ENCODE data around the gene CCDC192.

Gene CCDC192

GRCh38 chr5:127838661-127839060 is 135.5 kb downstream of the CCDC192 start:
- Histone ChIP-seq H3K36me3 (ENCODE audit: control insufficient read depth in 2 of 2, insufficient read depth in 1 of 2, low read length in 2 of 2) (no peaks in the 10 kb centered on the region), H3K4me3 (ENCODE audit: low read depth, low read length) (no peak overlapping the region), H3K4me1 (ENCODE audit: control insufficient read depth, insufficient read depth, low read length) (peaks cover 6% of the 10 kb centered on the region), H3K27ac (ENCODE audit: extremely low read depth, low read depth, low read length) (no peak overlapping the region), H3K9me3 (ENCODE audit: control insufficient read depth, insufficient read depth, low read depth, low read length) (no peaks in the 10 kb centered on the region)
- TF ChIP-seq ZNF274 (IDR thresholded peaks at IDR 0.05; ENCODE audit: low read length): no peak
- TF ChIP-seq ZNF274 (tag by site-specific recombination; IDR thresholded peaks at IDR 0.05; ENCODE audit: borderline replicate concordance): no peak
- no peak for TF ChIP-seq ZNF114 (tag by site-specific recombination; IDR thresholded peaks at IDR 0.05)
- TF ChIP-seq PRDM1 (tag by site-specific recombination; IDR thresholded peaks at IDR 0.05): 0 out of 2 replicates have a peak, but pooled peaks have one; percentile 15
- CTCF ChIA-PET: no interaction called here
- POLR2A ChIA-PET: no interaction called here

- TF ChIP-seq ZNF404 (tag by site-specific recombination; IDR thresholded peaks at IDR 0.05) (no peak), ZNF645 (tag by site-specific recombination; IDR thresholded peaks at IDR 0.05) (no peak), ZNF266 (tag by site-specific recombination; IDR thresholded peaks at IDR 0.05; ENCODE audit: low read depth) (no peak), SP2 (tag by site-specific recombination; IDR thresholded peaks at IDR 0.05) (no peak), AEBP2 (tag by site-specific recombination; IDR thresholded peaks at IDR 0.05; ENCODE audit: borderline replicate concordance) (no peak), ZNF211 (tag by site-specific recombination; IDR thresholded peaks at IDR 0.05; ENCODE audit: low read depth) (no peak), WT1 (tag by site-specific recombination; IDR thresholded peaks at IDR 0.05) (no peak), ZNF184 (tag by site-specific recombination; IDR thresholded peaks at IDR 0.05) (no peak), ZNF555 (tag by site-specific recombination; conservative IDR thresholded peaks at IDR 0.05) (no peak)
- no peak overlapping the region for H3K4me3 ChIP-seq (ENCODE audit: low read depth, low read length)
- 0 out of 2 replicates have a peak, but pooled peaks cover 2% of the 10 kb centered on the region for H3K4me1 ChIP-seq (ENCODE audit: control insufficient read depth, insufficient read depth, low read length)
- H3K9me3 ChIP-seq (ENCODE audit: control insufficient read depth, insufficient read depth, low read depth, low read length): no peaks in the 10 kb centered on the region
- POLR2A ChIA-PET: no interaction called here
- CTCF ChIA-PET: no interaction called here
- no peak overlapping the region for H3K27ac ChIP-seq (ENCODE audit: extremely low read depth, low read depth, low read length)
- no peaks in the 10 kb centered on the region for H3K36me3 ChIP-seq (ENCODE audit: control insufficient read depth in 2 of 2, insufficient read depth in 1 of 2, low read length in 2 of 2)
Observed at GRCh38 chr5:127839072-127839471, 135.9 kb downstream of the CCDC192 start.

- H3K9me3 ChIP-seq (ENCODE audit: control insufficient read depth, insufficient read depth, low read depth, low read length): no peaks in the 10 kb centered on the region
- H3K27ac ChIP-seq (ENCODE audit: extremely low read depth, low read depth, low read length): no peak overlapping the region
- ChIA-PET POLR2A (no interaction called here), CTCF (interaction anchor here (0.7 kb wide), 1 partner anchor 235 kb away, joined by 3 read pairs; no protein-coding TSS in a partner anchor)
- H3K4me1 ChIP-seq (ENCODE audit: control insufficient read depth, insufficient read depth, low read length): 0 out of 2 replicates have a peak, but pooled peaks cover 2% of the 10 kb centered on the region
- no peak overlapping the region for H3K4me3 ChIP-seq (ENCODE audit: low read depth, low read length)
- no peaks in the 10 kb centered on the region for H3K36me3 ChIP-seq (ENCODE audit: control insufficient read depth in 2 of 2, insufficient read depth in 1 of 2, low read length in 2 of 2)
- TF ChIP-seq HOXA7 (CRISPR knock-in tag; IDR thresholded peaks at IDR 0.05; ENCODE audit: borderline replicate concordance) (no peak), ZNF184 (tag by site-specific recombination; IDR thresholded peaks at IDR 0.05) (no peak), ZNF18 (tag by site-specific recombination; IDR thresholded peaks at IDR 0.05) (no peak), ZNF433 (tag by site-specific recombination; IDR thresholded peaks at IDR 0.05; ENCODE audit: low read depth) (no peak), ZNF830 (tag by site-specific recombination; IDR thresholded peaks at IDR 0.05; ENCODE audit: low read depth) (no peak), MZF1 (tag by site-specific recombination; IDR thresholded peaks at IDR 0.05; ENCODE audit: borderline replicate concordance) (no peak), ZNF658 (tag by site-specific recombination; IDR thresholded peaks at IDR 0.05) (no peak), HOXD13 (CRISPR knock-in tag; IDR thresholded peaks at IDR 0.05; ENCODE audit: borderline replicate concordance) (no peak), KLF10 (tag by site-specific recombination; IDR thresholded peaks at IDR 0.05) (no peak), ELK4 (IDR thresholded peaks at IDR 0.05; ENCODE audit: borderline replicate concordance, low read depth, low read length) (no peak), ZNF133 (tag by site-specific recombination; IDR thresholded peaks at IDR 0.05) (no peak), ZNF19 (tag by site-specific recombination; IDR thresholded peaks at IDR 0.05; ENCODE audit: low read depth) (no peak), ZNF121 (tag by site-specific recombination; IDR thresholded peaks at IDR 0.05) (no peak), ZNF549 (tag by site-specific recombination; IDR thresholded peaks at IDR 0.05) (no peak), ZFP41 (tag by site-specific recombination; IDR thresholded peaks at IDR 0.05; ENCODE audit: borderline replicate concordance) (no peak)
Observed at GRCh38 chr5:127839496-127840197, 136.5 kb downstream of the CCDC192 start.
